ENCODE results near the gene SBF2. TPM values are rescaled to one million over a fixed set of nuclear protein-coding genes. Genes with fewer than 3 reads are reported as not detected.
A peak's percentile ranks its signal among the peaks of the same experiment; 100 is the strongest.

Gene SBF2
- polyA plus RNA-seq: 53.4 and 55.3 TPM in 2 replicates
- polyA minus RNA-seq: 115 and 141 TPM in 2 replicates

DNA sequence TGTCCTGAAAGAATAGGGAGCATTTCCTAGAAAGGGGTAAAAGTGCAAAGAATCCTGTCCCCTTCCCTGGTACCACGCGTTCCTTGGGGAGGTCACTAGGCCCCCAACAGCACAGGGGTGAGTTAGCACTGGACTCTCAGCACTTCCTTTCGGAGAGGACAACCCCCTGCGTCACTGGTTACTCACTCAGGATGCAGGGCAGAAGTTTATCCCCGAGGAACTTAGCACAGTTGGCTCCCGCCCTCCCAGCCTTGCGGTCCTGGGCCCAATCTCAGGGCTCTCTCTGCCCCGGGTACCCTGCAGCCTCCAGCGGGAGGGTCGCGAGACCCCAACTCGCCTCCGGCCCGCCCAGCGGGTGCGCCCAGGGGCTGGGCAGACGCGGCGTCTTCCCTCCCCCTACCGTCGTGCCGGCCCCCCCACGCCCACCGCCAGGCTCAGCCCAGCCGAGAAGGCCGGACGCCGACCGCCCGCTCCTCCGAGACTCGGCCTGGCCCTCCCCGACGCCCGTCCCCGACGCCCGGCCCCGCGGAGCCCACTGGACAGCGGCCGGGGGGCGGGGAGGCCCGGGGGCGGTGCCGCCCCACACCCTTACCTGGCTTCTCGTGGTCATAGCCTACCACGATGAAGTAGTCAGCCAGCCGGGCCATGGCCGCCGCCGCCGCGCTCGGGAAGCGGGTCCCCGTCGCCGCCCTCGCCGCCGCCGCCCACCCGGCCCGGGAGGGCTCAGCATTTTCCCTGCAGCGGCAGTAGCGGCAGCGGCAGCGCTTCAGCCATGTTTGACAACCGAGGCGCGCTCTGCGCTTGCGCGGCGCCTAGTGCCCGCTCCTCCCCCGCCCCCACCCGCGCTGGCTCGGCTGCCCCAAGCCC, at the start of gene SBF2:
Gene SBF2, minus strand, starts transcription at position 797 of the 867 bp plus-strand sequence. Its CDS starts 150 bp downstream, at position 647.
- no peaks in the 10 kb centered on the region for H3K36me3 ChIP-seq (ENCODE audit: insufficient read depth, low read length)
- peak; percentile 72 for TF ChIP-seq POLR2AphosphoS5 (IDR thresholded peaks at IDR 0.05)
- peak; percentile 33 for TF ChIP-seq EP300 (conservative IDR thresholded peaks at IDR 0.05; ENCODE audit: poor library complexity, severe bottlenecking)
- TF ChIP-seq, protein P1, sequence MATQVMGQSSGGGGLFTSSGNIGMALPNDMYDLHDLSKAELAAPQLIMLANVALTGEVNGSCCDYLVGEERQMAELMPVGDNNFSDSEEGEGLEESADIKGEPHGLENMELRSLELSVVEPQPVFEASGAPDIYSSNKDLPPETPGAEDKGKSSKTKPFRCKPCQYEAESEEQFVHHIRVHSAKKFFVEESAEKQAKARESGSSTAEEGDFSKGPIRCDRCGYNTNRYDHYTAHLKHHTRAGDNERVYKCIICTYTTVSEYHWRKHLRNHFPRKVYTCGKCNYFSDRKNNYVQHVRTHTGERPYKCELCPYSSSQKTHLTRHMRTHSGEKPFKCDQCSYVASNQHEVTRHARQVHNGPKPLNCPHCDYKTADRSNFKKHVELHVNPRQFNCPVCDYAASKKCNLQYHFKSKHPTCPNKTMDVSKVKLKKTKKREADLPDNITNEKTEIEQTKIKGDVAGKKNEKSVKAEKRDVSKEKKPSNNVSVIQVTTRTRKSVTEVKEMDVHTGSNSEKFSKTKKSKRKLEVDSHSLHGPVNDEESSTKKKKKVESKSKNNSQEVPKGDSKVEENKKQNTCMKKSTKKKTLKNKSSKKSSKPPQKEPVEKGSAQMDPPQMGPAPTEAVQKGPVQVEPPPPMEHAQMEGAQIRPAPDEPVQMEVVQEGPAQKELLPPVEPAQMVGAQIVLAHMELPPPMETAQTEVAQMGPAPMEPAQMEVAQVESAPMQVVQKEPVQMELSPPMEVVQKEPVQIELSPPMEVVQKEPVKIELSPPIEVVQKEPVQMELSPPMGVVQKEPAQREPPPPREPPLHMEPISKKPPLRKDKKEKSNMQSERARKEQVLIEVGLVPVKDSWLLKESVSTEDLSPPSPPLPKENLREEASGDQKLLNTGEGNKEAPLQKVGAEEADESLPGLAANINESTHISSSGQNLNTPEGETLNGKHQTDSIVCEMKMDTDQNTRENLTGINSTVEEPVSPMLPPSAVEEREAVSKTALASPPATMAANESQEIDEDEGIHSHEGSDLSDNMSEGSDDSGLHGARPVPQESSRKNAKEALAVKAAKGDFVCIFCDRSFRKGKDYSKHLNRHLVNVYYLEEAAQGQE (IDR thresholded peaks at IDR 0.05; ENCODE audit: borderline replicate concordance): no peak
- TF ChIP-seq MXI1 (conservative IDR thresholded peaks at IDR 0.05; ENCODE audit: poor library complexity, severe bottlenecking): peak; percentile 57

DNA sequence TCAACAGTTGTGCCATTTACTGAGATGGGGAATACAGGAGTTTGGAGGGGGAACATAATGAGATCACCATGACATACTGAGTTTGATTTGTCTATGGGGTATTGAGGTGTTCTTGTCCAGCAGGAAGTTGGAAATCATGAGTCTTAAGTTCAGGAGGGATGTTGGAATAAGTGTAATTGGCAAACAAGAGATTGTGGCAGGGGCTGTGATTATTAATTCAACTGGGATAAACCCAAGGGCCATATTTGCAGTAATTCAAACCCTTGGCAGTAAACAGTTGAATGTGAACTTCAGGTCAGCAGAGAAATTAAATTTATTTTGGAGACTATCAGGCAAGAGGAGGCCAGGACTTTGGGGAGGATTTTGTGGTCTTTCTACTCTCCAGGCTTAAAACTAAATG, 44.3 kb upstream of the SBF2 start:
- no peak overlapping the region for H3K4me2 ChIP-seq (ENCODE audit: low read length)
- no peaks in the 10 kb centered on the region for H3K9me3 ChIP-seq (ENCODE audit: low read length)
- no peaks in the 10 kb centered on the region for H3K9me2 ChIP-seq (ENCODE audit: insufficient read depth, low read length)
- no peaks in the 10 kb centered on the region for H3K79me2 ChIP-seq (replicated peaks; ENCODE audit: insufficient read depth, low read length)
- no peaks in the 10 kb centered on the region for H3K27me3 ChIP-seq (ENCODE audit: insufficient read depth, low read depth, low read length)
- no peak overlapping the region for H3K27ac ChIP-seq (ENCODE audit: low read length)
- no peak overlapping the region for H2AFZ ChIP-seq (ENCODE audit: low read depth, low read length)
- TF ChIP-seq EZH2 (IDR thresholded peaks at IDR 0.05; ENCODE audit: borderline replicate concordance, insufficient read depth, low read length, poor library complexity, severe bottlenecking): no peak
- TF ChIP-seq POLR2AphosphoS5 (IDR thresholded peaks at IDR 0.05): no peak
- no peak for TF ChIP-seq RAD21 (conservative IDR thresholded peaks at IDR 0.05)
- no peak for TF ChIP-seq MXI1 (conservative IDR thresholded peaks at IDR 0.05; ENCODE audit: poor library complexity, severe bottlenecking)
- TF ChIP-seq EP300 (conservative IDR thresholded peaks at IDR 0.05; ENCODE audit: poor library complexity, severe bottlenecking): no peak
- no peak for TF ChIP-seq CTCF (IDR thresholded peaks at IDR 0.05; ENCODE audit: poor library complexity, severe bottlenecking)
- TF ChIP-seq TAF1 (IDR thresholded peaks at IDR 0.05; ENCODE audit: low read depth): no peak
- no peak for TF ChIP-seq SMC3 (conservative IDR thresholded peaks at IDR 0.05; ENCODE audit: poor library complexity)
- TF ChIP-seq, protein P1 (IDR thresholded peaks at IDR 0.05; ENCODE audit: borderline replicate concordance): no peak
- no peak overlapping the region for H3K9ac ChIP-seq (ENCODE audit: low read length)
- H3K4me3 ChIP-seq (ENCODE audit: low read length): no peak overlapping the region
- no peaks in the 10 kb centered on the region for H3F3A ChIP-seq (ENCODE audit: insufficient read depth, low read length, poor library complexity, severe bottlenecking)
- H4K20me1 ChIP-seq (ENCODE audit: insufficient read depth): no peaks in the 10 kb centered on the region
- no peaks in the 10 kb centered on the region for H3K36me3 ChIP-seq (ENCODE audit: insufficient read depth, low read length)

More for the DNA sequence above, at the start of gene SBF2:
- Histone ChIP-seq H3F3A (ENCODE audit: insufficient read depth, low read length, poor library complexity, severe bottlenecking) (no peaks in the 10 kb centered on the region), H3K9me3 (ENCODE audit: low read length) (no peaks in the 10 kb centered on the region), H3K9ac (ENCODE audit: low read length) (peak within 1 kb of the TSS; percentile 75), H3K27me3 (ENCODE audit: insufficient read depth, low read depth, low read length) (peaks cover 11% of the 10 kb centered on the region), H3K27ac (ENCODE audit: low read length) (no peak within 1 kb of the TSS), H3K4me2 (ENCODE audit: low read length) (peak within 1 kb of the TSS; percentile 60), H3K79me2 (replicated peaks; ENCODE audit: insufficient read depth, low read length) (peaks cover 24% of the 10 kb centered on the region), H3K4me3 (ENCODE audit: low read length) (peak within 1 kb of the TSS; percentile 93), H4K20me1 (ENCODE audit: insufficient read depth) (no peaks in the 10 kb centered on the region), H3K9me2 (ENCODE audit: insufficient read depth, low read length) (no peaks in the 10 kb centered on the region), H2AFZ (ENCODE audit: low read depth, low read length) (peak within 1 kb of the TSS; percentile 82)
